Muscle of back (tissue), 11 donors: Measurements from ENCODE around the gene EIF2D. TPM values are rescaled to one million over a fixed set of nuclear protein-coding genes. Genes with fewer than 3 reads are reported as not detected.
"Not testable (repeated sequence)": the region's sequence is repeated elsewhere in the genome, so short reads cannot be mapped to it uniquely, and the experiment has no call there.

Experiments used
- DNase-seq, 3 donors: peaks; one replicate each; pipeline versions ENCODE4 v3.0.0 to v3.0.0-alpha.2; 2013
- polyA plus RNA-seq, 10 donors: library from polyadenylated mRNA; unstranded; fragments of 120-200 nt; gene quantifications; one replicate each; pipeline ENCODE4 v1.2.1, GENCODE V29; 2013; ENCODE audit not compliant: insufficient read length in 10 of 10

EIF2D gene
- polyA plus RNA-seq, 10 donors: 34.6 to 51.5 (median 39.1) TPM

DNA sequence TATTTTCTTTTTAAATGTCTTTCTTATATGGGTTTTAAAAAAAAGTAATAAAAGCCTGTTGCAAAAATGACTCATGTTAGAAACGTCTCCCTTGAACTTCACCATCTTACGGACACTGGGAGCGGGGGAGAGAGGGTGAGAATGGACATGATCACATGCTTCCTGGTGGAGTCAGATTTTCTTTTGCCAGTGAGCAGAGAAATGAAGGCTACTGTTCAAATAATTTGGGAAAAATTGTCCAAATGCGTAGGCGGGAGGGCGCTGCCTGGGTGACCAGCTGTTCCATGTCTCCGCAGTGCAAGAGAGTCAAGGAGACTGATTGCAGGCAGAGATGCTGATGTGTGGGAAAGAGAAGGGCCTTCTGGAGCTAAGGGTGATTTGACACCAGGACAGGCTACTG lies 23.1 kb downstream of the EIF2D start:
- peak in 1 of 3 donors; percentile 59 for DNase-seq

DNA sequence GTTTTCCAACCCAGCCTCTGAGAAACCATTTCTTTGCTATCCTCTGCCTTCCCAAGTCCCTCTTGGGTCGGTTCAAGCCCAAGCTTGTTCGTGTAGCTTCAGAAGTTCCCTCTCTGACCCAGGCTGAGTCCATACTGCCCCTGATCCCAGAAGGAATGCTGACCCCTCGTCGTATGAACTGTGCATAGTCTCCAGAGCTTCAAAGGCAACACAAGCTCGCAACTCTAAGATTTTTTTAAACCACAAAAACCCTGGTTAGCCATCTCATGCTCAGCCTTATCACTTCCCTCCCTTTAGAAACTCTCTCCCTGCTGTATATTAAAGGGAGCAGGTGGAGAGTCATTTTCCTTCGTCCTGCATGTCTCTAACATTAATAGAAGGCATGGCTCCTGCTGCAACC lies 23.8 kb downstream of the EIF2D start:
- no peak for DNase-seq

DNA sequence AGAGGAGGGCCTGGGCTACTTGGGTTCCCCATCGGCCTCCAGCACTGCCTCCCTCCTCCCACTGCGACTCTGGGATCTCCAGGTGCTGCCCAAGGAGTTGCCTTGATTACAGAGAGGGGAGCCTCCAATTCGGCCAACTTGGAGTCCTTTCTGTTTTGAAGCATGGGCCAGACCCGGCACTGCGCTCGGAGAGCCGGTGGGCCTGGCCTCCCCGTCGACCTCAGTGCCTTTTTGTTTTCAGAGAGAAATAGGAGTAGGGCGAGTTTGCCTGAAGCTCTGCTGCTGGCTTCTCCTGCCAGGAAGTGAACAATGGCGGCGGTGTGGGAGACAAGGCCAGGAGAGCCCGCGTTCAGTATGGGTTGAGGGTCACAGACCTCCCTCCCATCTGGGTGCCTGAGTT lies 24.4 kb downstream of the EIF2D start:
- no peak for DNase-seq

DNA sequence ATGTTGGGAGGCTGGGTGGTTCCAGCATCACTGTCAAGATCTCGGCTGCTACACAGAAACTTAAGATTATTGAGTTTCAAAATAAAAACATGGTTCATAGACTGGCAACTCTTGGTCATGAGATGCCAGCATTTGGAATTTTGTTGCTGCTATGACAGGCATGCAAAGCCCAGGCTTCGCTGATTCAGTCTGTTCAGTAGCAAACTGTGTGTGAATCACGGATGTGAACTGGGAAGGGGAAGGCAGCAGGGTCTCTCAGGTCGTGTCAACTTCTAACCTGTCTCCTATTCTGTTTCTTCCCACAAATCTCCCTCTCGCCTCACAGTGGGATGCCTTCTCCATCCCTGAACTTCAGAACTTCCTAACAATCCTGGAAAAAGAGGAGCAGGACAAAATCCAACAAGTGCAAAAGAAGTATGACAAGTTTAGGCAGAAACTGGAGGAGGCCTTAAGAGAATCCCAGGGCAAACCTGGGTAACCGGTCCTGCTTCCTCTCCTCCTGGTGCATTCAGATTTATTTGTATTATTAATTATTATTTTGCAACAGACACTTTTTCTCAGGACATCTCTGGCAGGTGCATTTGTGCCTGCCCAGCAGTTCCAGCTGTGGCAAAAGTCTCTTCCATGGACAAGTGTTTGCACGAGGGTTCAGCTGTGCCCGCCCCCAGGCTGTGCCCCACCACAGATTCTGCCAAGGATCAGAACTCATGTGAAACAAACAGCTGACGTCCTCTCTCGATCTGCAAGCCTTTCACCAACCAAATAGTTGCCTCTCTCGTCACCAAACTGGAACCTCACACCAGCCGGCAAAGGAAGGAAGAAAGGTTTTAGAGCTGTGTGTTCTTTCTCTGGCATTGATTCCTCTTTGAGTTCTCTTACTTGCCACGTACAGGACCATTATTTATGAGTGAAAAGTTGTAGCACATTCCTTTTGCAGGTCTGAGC lies 25.5 kb downstream of the EIF2D start:
- no peak for DNase-seq

DNA sequence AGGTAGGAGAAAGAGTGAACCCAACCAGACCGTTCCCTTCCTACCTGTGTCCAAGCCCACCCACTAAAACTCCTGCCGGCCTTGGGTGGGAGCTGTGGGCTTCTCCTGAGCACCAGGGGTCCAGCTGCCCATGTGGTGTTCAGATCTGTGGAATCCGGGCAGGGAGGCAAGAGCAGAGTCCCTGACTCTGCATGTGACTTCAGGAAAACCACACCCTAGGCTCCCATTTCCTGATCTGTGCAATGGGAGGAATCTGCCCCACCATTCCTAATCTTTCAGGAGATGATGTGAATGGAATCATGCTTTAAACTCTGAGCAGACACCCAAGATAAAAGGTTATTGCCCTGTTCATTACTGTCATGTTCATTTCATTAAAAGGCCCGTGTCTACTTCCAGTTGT lies 27.6 kb downstream of the EIF2D start:
- DNase-seq: no peak

DNA sequence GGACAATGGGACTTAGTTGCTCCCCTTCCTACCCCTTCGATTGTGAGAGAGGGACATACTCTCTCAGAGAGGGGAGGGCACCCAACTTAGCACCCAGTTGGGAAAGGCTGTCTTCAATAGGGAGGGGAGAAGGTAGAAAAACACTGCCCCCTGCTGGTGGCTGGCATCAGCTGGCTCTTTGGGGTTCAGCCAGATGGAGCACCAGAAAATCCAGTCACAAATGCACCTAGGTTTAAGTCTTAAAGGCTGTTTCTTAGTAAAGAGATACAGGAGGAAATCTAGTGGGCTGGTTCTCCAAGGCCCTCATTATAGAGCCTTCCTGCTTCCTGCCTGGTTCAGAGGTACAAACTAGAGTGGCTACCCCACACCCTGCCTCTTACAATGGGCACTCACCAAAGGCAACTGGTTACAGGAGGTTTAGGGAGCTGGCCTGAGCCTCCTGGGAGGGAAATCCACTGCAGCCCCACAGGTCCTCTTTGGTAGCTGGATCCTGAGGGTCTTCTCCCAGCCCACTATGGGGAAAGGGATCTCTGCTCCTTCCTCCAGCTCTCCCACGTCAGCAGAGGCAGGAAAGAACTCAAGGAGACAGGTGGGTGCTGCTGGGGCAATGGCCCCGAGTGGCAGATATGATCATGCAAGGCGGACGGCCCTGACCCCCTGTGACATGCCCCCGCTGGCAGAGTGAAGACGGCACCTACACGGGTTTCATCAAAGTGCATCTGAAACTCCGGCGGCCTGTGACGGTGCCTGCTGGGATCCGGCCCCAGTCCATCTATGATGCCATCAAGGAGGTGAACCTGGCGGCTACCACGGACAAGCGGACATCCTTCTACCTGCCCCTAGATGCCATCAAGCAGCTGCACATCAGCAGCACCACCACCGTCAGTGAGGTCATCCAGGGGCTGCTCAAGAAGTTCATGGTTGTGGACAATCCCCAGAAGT lies 28.3 kb downstream of the EIF2D start:
- DNase-seq: peak; percentile 52 to 81 (median 77)

DNA sequence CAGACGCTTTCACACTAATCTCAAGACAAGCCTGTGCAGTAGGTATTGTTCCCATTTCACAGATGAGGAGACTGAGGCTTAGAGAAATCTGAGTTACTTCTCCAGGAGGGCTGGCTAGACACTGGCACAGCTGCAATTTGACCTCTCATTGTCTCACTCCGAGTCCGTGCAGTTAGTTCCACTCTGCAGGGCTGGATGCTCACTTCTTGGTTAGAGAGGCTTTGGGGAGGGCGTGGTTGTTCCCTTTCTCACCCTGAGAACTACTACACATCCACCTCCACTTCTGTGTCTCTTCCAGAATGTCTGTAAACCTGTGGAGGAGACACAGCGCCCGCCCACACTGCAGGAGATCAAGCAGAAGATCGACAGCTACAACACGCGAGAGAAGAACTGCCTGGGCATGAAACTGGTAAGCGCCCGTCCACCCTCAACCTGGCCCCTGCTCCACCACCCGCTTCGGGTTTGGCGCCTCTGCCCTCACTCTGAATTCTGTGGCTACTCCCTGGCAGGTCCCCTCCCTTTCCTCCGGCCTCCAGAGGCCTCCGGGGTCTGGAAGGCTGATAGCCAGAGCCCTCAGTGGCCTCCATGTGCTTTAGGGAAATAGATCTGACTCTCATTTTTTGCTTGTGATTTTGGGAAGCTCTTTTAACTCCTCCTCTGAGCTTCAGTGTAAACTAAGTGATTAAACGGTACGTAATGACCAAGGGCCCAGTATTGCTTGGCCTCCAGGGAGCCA lies 29.1 kb downstream of the EIF2D start:
- no peak for DNase-seq

DNA sequence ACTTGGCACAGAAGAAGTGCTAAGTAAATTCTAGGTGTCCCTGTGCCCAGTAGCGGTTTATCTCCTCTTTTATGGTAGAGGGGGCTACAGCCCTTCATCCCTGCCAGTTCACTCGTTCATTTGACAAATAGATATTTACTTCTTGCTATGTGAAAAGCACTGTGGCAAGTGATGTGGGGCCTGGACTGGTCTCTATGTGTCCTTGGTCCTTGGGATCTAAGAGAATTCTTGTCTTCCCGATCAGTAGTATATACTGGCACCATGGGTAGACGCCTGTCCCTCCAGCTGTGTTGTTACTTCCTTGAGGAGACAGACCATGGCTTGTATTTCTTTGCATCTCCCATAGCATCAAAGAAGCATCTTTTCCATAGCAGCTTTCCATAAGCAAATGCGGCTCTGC lies 29.7 kb downstream of the EIF2D start:
- no peak for DNase-seq

DNA sequence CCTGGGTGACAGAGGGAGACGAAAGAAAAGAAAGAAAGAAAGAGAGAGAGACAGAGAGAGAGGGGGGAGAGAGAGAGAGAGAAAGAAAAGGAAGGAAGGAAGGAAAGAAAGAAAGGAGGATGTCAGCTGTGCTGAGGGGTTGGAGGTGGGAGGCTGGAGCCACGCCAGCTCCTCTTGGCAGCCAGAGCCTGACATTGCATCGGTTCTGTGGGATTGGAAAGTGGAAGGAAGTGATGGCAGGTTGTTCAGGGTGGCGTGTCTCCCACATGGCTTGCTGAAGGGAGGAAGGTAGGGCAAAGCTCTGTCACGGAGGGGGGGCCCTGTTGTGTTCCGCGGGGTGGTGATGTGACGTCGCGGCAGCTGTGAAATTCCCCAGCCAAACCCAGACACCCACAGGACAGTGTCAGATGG lies 30.7 kb downstream of the EIF2D start:
- no peak for DNase-seq

DNA sequence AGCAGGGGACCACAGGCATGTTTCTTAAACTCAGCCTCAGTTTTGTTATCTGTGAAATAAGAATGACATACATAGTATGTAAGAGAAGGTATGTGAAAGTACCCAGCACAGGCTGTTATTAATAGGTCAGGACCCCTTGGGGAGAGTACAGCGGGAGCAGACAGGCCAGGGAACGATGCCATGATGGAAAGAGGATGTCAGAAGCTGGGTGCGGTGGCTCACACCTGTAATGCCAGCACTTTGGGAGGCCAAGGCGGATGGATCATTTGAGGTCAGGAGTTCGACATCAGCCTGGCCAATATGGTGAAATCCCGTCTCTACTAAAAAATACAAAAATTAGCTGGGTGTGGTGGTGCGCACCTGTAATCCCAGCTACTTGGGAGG lies 31.2 kb downstream of the EIF2D start:
- not testable (repeated sequence) for DNase-seq

DNA sequence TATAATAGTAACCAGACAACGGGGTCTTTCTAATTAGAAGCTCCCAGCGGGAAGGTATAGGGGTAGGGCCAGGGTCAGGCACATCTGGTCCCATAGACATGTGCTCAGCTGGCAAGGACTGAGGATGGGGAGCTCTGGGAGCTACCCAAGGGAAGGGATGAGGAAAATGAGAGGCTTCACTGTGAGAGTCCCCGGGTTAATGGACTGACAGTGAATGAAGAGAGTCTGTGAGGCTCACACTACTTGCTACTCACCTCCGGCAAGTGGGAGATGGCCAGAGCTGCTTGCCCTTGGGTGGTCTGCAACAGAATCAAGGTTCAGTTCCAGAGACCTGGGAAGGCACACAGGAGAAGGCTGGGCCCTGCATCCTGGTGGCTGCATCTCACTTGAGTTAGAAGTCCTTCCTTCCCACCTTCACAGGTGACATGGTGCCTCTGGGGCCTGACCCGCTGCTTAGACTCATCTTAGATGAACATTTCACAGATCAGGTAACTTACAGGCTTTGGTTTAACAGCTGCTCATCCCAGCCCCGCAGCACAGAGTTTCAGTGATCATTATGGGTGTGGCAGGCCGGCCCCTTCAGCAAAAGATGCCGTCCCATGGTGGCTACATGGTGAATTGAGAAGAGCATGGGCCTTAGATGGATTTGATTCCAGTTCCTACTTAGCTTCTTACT lies 31.7 kb downstream of the EIF2D start:
- DNase-seq: no peak

DNA sequence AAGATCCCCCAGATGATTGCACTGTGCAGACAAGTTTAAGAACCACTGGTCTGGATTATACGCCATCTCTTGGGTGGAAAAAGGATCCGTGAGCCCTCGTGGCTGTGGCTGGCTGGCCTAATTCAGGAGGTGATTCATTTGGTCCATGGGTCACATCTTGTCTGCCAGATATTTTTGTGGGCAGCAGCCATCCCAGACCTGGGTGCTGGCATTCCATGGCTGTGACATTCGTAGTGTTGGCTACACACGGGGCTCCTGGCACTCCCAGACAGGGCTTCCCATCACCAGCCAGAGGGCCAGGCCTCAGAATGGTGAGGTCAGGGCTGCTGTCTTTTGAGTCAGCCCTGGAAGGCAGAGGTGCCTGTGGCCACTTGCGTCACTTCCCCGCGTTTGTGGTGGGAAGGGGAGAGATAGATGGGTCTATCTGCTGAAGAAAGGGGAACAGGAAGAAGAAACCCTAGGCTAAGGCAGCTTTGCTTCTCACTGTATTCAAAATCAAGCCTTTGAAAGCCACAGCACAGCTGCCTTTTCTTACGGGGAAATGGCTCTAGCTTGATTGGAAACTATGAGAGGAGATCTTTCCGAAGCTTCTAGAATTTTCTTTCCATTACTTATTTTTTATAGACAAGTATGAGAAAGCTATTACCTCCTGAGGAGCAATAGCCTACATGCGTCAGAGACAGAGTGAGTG lies 32.4 kb downstream of the EIF2D start:
- peak in 1 of 3 donors; percentile 54 for DNase-seq

DNA sequence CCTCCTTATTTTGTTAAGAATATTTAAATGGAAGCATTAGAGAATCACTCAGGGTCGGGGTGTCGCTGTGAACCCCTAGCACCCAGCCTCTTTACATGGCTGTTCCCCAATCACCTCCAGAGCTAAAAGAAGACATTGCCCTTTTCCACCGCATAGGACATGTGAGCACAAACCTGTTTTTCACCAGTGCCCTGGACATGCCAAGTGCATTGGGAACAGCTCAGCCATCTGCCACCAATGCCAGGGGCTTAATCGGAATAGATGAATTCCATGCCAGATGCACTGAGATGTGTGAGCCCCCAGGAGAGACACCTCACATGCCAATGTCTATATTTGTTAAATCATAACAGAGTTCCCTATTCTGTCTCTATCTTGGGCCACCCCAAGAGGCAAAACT lies 33.3 kb downstream of the EIF2D start:
- DNase-seq: no peak

DNA sequence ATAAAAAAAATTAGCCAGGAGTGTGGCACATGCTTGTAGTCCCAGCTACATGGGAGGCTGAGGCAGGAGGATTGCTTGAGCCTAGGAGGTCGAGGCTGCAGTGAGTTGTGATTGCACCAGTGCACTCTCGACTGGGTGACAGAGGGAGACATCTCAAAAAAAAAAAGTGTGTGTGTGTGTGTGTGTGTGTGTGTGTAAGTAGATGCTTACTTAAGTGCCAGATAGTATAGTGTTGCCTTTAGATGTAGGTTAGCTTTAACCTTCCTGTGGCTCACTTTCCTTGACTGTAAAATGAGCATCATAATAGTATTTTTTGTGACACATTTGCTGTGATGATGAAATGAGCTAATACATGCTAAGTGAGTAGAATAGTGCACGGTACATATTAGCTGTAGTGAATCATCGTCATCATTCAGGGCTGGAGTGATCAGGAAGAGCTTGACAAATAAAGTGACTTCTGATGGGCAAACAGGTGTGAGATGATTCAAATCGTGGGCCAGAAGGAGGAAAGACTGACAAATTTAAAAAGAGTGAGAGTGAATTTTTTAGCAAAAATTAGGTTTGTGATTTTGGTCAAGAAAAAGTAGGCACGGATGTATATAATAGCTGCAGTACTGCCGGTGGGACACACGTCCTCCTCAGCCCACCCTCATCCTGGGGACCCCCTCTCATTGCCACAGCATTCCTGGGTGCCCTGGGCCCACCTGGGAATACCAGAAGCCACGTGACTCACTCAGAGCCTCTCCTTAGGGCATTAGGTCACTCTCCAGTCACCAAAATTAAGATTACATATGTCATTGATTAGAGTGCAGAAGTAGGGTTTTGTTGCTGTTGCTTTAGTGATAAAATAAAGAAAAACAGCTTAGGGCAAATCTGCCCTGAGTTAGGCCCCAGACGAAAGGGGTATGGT lies 33.9 kb downstream of the EIF2D start:
- DNase-seq: no peak

DNA sequence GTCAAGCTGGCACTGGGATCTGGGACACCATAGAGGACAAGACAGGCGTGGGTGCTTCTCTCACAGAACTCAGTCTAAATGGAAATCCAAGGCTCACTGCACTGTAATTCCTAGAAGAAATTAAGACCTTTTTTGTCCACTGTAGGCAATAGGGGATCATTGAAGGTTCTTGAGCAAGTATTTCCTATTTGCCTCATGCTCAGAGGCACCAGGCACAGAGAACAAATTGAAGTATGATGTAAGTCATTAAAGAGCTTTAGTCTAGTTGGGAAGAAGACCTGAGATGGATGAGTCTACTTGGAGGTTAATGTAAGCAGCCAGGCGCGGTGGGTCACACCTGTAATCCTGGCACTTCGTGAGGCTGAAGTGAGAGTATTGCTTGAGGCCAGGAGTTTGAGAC lies 34.6 kb downstream of the EIF2D start:
- DNase-seq: no peak

DNA sequence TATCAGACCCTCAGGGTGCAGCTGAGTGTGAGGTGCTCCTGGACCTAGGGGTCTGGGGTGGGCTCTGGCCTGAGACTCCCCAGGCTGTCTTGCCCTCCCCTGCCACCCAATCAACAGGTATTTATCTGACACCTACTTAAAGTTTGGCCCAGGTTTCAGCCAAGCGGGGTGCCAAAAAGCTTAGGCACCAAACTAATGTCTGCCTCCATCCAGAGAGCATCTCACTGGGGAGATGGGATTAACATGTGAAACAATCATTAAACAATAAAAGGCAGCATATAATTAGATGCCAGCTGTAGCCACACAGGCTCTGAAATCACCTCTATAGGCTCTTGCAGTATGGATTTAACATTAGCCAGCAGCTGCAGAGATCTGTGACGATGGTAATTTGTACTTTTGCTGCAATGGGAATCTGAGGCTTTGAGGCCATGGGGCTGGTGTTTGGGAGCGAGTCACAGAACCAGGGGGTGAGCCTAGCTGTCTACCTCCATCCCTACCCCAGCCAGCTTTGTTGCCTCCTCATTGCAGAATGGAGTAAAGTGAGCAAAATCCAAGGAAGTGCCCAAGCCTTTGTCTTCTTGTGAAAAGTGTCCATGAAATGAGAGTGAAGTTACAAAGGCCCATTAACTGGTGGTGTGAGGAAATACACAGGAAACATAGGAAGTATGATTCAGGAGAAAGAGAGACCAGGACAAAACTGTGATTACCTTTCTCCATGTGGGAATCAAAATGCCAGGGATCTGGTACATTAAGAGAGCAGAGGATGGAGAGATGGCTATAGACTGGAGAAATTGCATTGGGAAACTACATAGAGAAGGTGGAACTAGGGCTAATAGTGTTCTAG lies 36.1 kb downstream of the EIF2D start:
- DNase-seq: peak in 1 of 3 donors; percentile 37

DNA sequence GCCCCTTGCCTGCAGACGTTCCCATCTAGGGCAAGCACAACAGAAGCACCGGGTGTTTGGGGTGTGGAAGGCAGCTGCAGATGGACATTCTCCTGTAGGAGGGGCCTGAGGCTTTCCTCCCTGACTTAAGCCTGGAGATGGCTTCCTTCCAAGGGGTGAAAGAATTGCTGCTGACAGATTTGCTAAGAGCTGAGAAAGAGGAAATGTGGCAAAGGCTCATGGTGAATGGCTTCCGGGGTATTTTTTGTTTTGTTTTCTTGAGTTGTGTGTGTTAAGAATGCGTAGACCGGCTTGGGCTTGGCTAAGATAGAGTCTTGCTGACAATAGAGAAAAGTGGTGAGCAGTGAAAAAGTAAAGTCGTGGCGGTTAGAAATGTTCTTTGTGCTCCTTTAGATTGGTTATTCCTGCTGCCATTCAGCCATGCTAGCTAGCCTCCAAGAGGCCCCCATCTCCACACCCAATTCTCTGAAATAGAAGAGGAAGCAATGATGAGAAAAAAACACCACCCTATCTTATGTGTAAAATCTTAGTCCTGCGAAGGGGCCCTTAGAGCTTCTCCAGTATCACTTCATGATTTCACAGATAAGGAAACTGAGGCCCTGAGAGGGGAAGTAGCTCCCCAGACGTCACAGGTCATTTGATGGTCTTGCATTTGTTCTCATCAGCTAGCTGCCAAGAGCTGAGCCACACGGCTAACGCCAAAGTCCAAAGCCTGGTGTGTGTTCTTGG lies 36.9 kb downstream of the EIF2D start:
- peak; percentile 71 to 86 (median 77) for DNase-seq

DNA sequence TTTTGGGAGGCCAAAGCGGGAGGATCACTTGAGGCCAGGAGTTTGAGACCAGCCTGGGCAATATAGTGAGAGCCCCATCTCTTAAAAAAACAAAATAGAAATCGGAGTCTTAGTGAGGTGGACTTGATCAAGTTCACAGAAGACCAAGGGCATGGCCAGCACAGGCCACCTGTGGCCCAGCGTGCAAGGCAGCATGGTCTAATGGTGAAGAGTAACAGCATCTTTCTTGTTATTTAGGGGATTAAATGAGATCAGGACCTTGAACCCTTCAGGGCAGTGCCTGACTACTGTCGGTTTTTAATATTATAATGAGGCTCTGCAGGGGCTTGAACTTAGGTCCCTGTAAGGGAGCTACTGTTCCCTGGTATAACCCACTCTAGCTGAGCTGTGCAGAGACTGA lies 38.5 kb downstream of the EIF2D start:
- DNase-seq: no peak
